Left lung (tissue), 10 donors: ENCODE results near the gene GRIK2. TPM values are rescaled to one million over a fixed set of nuclear protein-coding genes. Genes with fewer than 3 reads are reported as not detected.

Experiments used
- ATAC-seq: fragments of 200-7000 bp; cut with Tn5 transposase; one replicate; pipeline ENCODE4 v1.9.1; 2020; ENCODE audit warnings: moderate library complexity
- DNase-seq, 4 donors: peaks; one replicate each; pipeline ENCODE4 v3.0.0-alpha.2; 2013 to 2020
- H3K27ac ChIP-seq, 2 donors: fragments of 200-600 bp; sonication (generic) in 1 of 2; one replicate each; pipeline versions ENCODE4 v1.5.0 to v1.8.0; 2020 to 2021
- H3K27me3 ChIP-seq, 2 donors: fragments of 200-600 bp; sonication (generic) in 1 of 2; one replicate each; pipeline versions ENCODE4 v1.5.0 to v1.8.0; 2020 to 2021
- H3K36me3 ChIP-seq, 2 donors: fragments of 200-600 bp; sonication (generic) in 1 of 2; one replicate each; pipeline versions ENCODE4 v1.5.0 to v1.8.0; 2020 to 2021
- H3K4me1 ChIP-seq, 2 donors: fragments of 200-600 bp; one replicate each; pipeline ENCODE4 v1.8.0; 2021
- H3K4me3 ChIP-seq, 2 donors: fragments of 200-600 bp; sonication (generic) in 1 of 2; one replicate each; pipeline versions ENCODE4 v1.5.0 to v1.8.0; 2020 to 2021; ENCODE audit warnings: mild to moderate bottlenecking in 1 of 2
- H3K9me3 ChIP-seq, 2 donors: fragments of 200-600 bp; sonication (generic) in 1 of 2; one replicate each; pipeline versions ENCODE4 v1.5.0 to v1.8.0; 2020 to 2021
- intact Hi-C, 2 donors: fragments of 100-400 bp; cut with DNase I; formaldehyde crosslinking; loops; one replicate each; pipeline versions ENCODE4 v1.11.2 to v1.14.2; 2022
- polyA plus RNA-seq, 6 donors: library from polyadenylated mRNA; unstranded; fragments of 120-200 nt; gene quantifications; one replicate each; pipeline ENCODE4 v1.2.1, GENCODE V29; 2013; ENCODE audit not compliant: insufficient read length in 6 of 6
- total RNA-seq, 2 donors: library from RNA; stranded (reverse); fragmentation: NEBNext Ultra II Directional; extraction: Animal tissue kit (Norgen Biotek cat#: 25700); gene quantifications; one replicate each; pipeline ENCODE4 v1.2.1, GENCODE V29; 2021
- TF ChIP-seq, protein P1 (sequence below), 2 donors: fragments of 200-600 bp; sonication (generic) in 1 of 2; IDR thresholded peaks; one replicate each; pipeline versions ENCODE4 v1.5.0 to v1.8.0; 2021; ENCODE audit warnings: antibody characterized with exemption in 2 of 2
- donor health status: DM: no; HTN: yes; CAD: no.
- donor health status: DM: no; HTN: no; CAD: no.

GRIK2 gene
- total and polyA plus RNA-seq, 8 donors: 0.24 to 0.98 (median 0.67) TPM

DNA sequence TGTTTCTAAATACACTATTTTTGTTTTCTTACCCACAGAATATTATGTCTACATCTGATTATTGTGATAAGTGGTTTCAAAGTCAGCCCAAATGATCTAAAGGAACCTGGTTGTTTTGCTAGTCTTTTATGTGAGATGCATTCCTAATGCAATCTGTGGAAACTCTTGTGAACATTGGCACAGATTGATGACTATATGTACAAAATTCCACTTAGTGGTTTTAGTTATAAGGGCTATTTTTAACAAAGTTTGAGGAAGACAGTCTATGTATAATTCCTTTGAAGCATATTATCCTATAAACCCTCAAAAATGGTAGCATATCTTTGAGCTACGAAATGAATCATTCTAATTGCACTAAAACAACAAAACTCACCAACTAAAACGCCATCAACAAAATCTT is 140.9 kb downstream of the GRIK2 start:
- Histone ChIP-seq H3K4me1 (no peaks in the 10 kb centered on the region), H3K4me3 (no peak overlapping the region), H3K36me3 (no peaks in the 10 kb centered on the region), H3K27me3 (no peaks in the 10 kb centered on the region), H3K27ac (no peak overlapping the region), H3K9me3 (no peaks in the 10 kb centered on the region)
- ATAC-seq (no peak), DNase-seq (no peak)
- TF ChIP-seq, protein P1, sequence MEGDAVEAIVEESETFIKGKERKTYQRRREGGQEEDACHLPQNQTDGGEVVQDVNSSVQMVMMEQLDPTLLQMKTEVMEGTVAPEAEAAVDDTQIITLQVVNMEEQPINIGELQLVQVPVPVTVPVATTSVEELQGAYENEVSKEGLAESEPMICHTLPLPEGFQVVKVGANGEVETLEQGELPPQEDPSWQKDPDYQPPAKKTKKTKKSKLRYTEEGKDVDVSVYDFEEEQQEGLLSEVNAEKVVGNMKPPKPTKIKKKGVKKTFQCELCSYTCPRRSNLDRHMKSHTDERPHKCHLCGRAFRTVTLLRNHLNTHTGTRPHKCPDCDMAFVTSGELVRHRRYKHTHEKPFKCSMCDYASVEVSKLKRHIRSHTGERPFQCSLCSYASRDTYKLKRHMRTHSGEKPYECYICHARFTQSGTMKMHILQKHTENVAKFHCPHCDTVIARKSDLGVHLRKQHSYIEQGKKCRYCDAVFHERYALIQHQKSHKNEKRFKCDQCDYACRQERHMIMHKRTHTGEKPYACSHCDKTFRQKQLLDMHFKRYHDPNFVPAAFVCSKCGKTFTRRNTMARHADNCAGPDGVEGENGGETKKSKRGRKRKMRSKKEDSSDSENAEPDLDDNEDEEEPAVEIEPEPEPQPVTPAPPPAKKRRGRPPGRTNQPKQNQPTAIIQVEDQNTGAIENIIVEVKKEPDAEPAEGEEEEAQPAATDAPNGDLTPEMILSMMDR (IDR thresholded peaks at IDR 0.05): no peak
- intact Hi-C loops: no loop called here

DNA sequence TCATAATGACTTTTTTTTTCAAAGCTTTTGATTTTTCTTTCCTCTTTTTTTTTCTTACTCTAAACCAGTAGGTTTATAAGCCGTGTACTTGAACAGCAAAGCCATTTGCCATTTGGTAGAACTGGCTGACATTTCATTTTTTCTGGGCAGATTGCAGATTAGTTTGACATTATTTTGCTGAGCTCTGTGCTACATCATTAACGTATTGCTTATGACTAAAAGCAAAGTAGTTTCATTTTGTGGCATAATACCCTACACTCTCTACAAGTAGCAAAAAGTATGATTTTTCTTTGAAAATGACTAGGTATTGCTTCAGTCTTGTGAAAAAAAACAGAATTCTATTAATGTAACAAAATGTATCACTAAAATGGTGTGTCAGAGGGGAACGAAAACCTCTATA is 141.3 kb downstream of the GRIK2 start:
- DNase-seq (no peak), ATAC-seq (no peak)
- intact Hi-C loops: no loop called here

DNA sequence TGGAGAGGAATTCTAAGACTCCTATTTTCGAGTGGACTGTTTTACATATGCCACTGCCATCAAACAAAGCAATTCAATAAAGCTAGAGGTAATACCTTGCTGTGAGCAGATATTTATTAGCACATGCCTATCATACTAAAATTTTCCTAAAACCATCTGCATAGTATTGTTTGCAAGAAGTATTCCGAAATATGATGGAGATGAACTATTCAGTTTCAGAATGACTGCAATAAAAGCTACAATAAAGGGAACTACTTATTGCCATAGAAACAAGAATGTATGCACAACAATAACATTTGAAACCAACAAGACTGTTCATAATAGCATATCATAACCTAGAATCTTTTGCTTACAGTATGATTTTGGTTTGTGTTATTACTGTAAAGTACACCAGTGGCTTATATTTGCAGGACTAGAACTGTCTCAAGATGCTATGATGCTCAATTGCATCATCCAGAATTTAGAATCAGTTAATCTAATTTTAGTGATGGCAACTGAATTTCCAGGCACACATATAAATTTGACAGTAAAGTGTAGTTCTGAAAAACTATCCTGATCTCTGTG is 144.3 kb downstream of the GRIK2 start:
- no peaks in the 10 kb centered on the region for H3K4me1 ChIP-seq
- H3K4me3 ChIP-seq: no peak overlapping the region
- no peak for DNase-seq
- ATAC-seq: no peak
- intact Hi-C loops: no loop called here
- H3K27ac ChIP-seq: no peak overlapping the region
- H3K27me3 ChIP-seq: no peaks in the 10 kb centered on the region
- H3K9me3 ChIP-seq: no peaks in the 10 kb centered on the region
- no peaks in the 10 kb centered on the region for H3K36me3 ChIP-seq
- TF ChIP-seq, protein P1 (IDR thresholded peaks at IDR 0.05): no peak

More for the DNA sequence above, 141.3 kb downstream of the GRIK2 start:
- H3K4me3 ChIP-seq: no peak overlapping the region
- H3K36me3 ChIP-seq: no peaks in the 10 kb centered on the region
- no peak overlapping the region for H3K27ac ChIP-seq
- TF ChIP-seq, protein P1 (IDR thresholded peaks at IDR 0.05): no peak
- H3K4me1 ChIP-seq: no peaks in the 10 kb centered on the region
- no peaks in the 10 kb centered on the region for H3K9me3 ChIP-seq
- no peaks in the 10 kb centered on the region for H3K27me3 ChIP-seq

DNA sequence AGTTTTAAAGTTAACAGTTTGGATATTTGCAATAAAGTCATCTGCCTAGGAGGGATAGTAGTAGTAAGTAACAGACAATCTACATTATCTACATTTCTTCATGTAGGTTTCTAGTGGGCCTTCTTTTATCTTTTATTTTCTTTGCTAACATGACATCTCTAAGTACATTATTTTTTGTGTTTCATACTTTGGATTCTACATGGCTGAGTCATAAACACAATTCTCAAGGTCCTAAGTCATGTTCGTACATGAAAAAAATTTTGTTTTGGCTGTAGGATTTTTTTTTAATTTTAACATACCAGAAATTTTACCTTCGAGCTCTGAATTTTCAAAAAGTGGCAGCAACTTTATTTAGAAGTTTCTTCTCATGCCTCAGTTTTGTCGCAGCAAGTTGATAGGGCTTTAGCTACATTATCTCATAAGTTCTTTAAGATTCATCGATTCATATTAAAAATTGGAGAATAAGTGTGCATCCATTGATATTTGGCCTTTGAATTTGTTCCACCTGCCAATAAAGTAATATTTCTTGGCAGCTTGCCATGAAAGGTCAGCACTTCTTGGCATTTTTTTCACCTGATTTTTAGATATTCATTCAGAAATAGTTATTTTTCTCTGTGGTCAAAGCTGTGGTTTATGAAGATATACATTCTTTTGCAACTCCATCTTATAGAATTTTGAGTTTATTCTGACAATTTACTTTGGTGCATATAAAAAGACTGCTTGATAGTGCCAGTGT is 146.2 kb downstream of the GRIK2 start:
- Histone ChIP-seq H3K4me3 (no peak overlapping the region), H3K9me3 (no peaks in the 10 kb centered on the region), H3K27me3 (no peaks in the 10 kb centered on the region), H3K4me1 (no peaks in the 10 kb centered on the region), H3K36me3 (no peaks in the 10 kb centered on the region), H3K27ac (no peak overlapping the region)
- intact Hi-C loops: no loop called here
- TF ChIP-seq, protein P1 (IDR thresholded peaks at IDR 0.05): no peak
- no peak for DNase-seq
- no peak for ATAC-seq

DNA sequence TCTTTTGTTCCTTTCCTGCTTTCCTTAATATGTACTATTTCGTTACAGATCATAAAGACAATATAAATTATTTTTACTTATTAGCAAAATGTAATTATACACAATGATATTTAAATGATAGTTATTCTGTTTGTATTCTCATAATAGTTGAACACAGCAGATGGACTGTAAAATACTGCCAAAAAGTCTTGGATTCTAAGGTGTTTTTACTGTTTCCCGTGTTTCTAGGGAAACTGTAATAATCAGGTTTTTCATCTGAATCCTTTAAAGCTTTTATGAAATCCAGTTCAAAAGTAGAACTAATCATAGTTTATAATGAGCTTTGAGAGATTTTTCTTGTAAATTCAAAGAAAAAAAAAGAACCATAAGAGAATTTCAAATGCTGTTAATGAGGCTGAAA is 148.4 kb downstream of the GRIK2 start:
- intact Hi-C loops: no loop called here
- no peaks in the 10 kb centered on the region for H3K4me1 ChIP-seq
- H3K4me3 ChIP-seq: no peak overlapping the region
- H3K9me3 ChIP-seq: no peaks in the 10 kb centered on the region
- H3K27ac ChIP-seq: no peak overlapping the region
- DNase-seq: no peak
- H3K27me3 ChIP-seq: no peaks in the 10 kb centered on the region
- H3K36me3 ChIP-seq: no peaks in the 10 kb centered on the region
- no peak for ATAC-seq
- TF ChIP-seq, protein P1 (IDR thresholded peaks at IDR 0.05): no peak
